Measurements from ENCODE around the gene CBX8. TPM values are rescaled to one million over a fixed set of nuclear protein-coding genes. Genes with fewer than 3 reads are reported as not detected.
A peak's percentile ranks its signal among the peaks of the same experiment; 100 is the strongest.

Gene CBX8
- total and polyA plus RNA-seq, 2 of the 13 experiments (the other 11 are each of a cell fraction or from before 2014, with no cell fraction given): 0.34 to 12.6 TPM

- DNase-seq (ENCODE audit: low spot score) (no peak), ATAC-seq (peak; percentile 12; the same call in 1 of the 3 replicates), FAIRE-seq (no peak)
- 24% methylated on average over 4 of the region's 4 CpGs for WGBS (ENCODE audit: low lambda C conversion rate)
- Histone ChIP-seq H3K9ac (ENCODE audit: insufficient read depth, low read depth, low read length) (no peak overlapping the region), H3K27me3 (ENCODE audit: control insufficient read depth in 1 of 2, insufficient read depth in 2 of 2, low read length in 2 of 2) (peaks cover 3 to 33% of the 10 kb centered on the region in 2 experiments; a peak in 4 of 5 replicates), H3K4me3 (replicated peaks in 1 of 3; ENCODE audit: insufficient read depth in 1 of 3, low read depth in 2 of 3, low read length in 3 of 3) (no peak overlapping the region), H2AFZ (ENCODE audit: low read length) (no peak overlapping the region), H3K79me2 (ENCODE audit: insufficient read depth, low read length) (no peaks in the 10 kb centered on the region), H3K9me3 (ENCODE audit: low read length) (no peaks in the 10 kb centered on the region), H3K36me3 (replicated peaks in 1 of 2; ENCODE audit: control insufficient read depth in 1 of 2, insufficient read depth in 2 of 2, low read length in 2 of 2) (no peaks in the 10 kb centered on the region), H3K4me1 (ENCODE audit: insufficient read depth, low read length) (peaks cover 83% of the 10 kb centered on the region), H3K4me2 (ENCODE audit: low read depth, low read length) (peak overlapping the region; percentile 70), H4K20me1 (ENCODE audit: insufficient read depth, low read length) (no peaks in the 10 kb centered on the region), H3K27ac (ENCODE audit: extremely low read length, insufficient read depth, low read length) (peak overlapping the region; percentile 78)
- POLR2A ChIA-PET: interaction anchor here (0.6 to 16.5 kb wide), 11 partner anchors 8 to 172 kb away, joined by 3 to 274 read pairs (median 6); partner anchors contain the start of genes CBX4 and CBX8
- CTCF ChIA-PET (ENCODE audit: low intra/inter-chr PET ratio, low total read pairs): interaction anchor here (1.6 kb wide), 1 partner anchor 171 kb away, joined by 3 read pairs; no protein-coding TSS in a partner anchor
- in situ Hi-C loops (cut with HindIII; ENCODE audit: extremely low pct_ligation_motif_present, low pct_unique_long_range_greater_than_20kb): no loop called here
- intact Hi-C loops (cut with micrococcal nuclease; ENCODE audit: unreplicated experiment): no loop called here
- BruUV-seq (replicated peaks): no TSS peak
- no peak for TF ChIP-seq ZBTB40 (IDR thresholded peaks at IDR 0.05)
- 0 out of 2 replicates have a peak, but pooled peaks have one; percentile 2 for TF ChIP-seq ZBTB40 (CRISPR knock-in tag; IDR thresholded peaks at IDR 0.05)
- TF ChIP-seq MTF2 (CRISPR knock-in tag; IDR thresholded peaks at IDR 0.05; ENCODE audit: borderline replicate concordance): no peak
- TF ChIP-seq ARID4A (CRISPR knock-in tag; IDR thresholded peaks at IDR 0.05; ENCODE audit: borderline replicate concordance): no peak
- no peak for TF ChIP-seq ZBTB8A (CRISPR knock-in tag; IDR thresholded peaks at IDR 0.05; ENCODE audit: borderline replicate concordance, low read depth)
- TF ChIP-seq CBFB (CRISPR knock-in tag; IDR thresholded peaks at IDR 0.05): no peak
- 0 out of 2 replicates have a peak, but pooled peaks have one; percentile 59 for TF ChIP-seq ZNF430 (CRISPR knock-in tag; IDR thresholded peaks at IDR 0.05)
- 0 out of 2 replicates have a peak, but pooled peaks have one; percentile 2 for TF ChIP-seq ZNF607 (CRISPR knock-in tag; IDR thresholded peaks at IDR 0.05; ENCODE audit: borderline replicate concordance)
- no peak for TF ChIP-seq RBAK (CRISPR knock-in tag; IDR thresholded peaks at IDR 0.05)
- TF ChIP-seq ZNF501 (CRISPR knock-in tag; IDR thresholded peaks at IDR 0.05): 0 out of 2 replicates have a peak, but pooled peaks have one; percentile 3
- 0 out of 2 replicates have a peak, but pooled peaks have one; percentile 3 for TF ChIP-seq TOPORS (CRISPR knock-in tag; IDR thresholded peaks at IDR 0.05)
- TF ChIP-seq ZNF605 (CRISPR knock-in tag; IDR thresholded peaks at IDR 0.05): peak; percentile 56; the same call in 1 of the 2 replicates
Measured at GRCh38 chr17:79820959-79821330, 24.1 kb upstream of the CBX8 start.

All from HepG2 (cell line).